A549 (cell line): ENCODE measurements around the gene ZDHHC18.

Source experiments
- CHD4 ChIP-seq: fragments of 200-600 bp; sonication (generic); IDR thresholded peaks from 2 replicates; pipeline ENCODE4 v1.6.1; 2016; ENCODE audit warnings: antibody characterized with exemption, mild to moderate bottlenecking, borderline replicate concordance
- EP300 ChIP-seq, 2 experiments: fragments of >200 bp; sonication (Bioruptor Twin); formaldehyde crosslinking; IDR thresholded peaks; 2 replicates in 1 of 2; 3 replicates in 1 of 2; pipeline ENCODE4 v1.6.1; 2016 to 2017
- JUN ChIP-seq, 2 experiments: fragments of >200 bp; sonication (Bioruptor Twin); formaldehyde crosslinking; IDR thresholded peaks; 2 replicates in 1 of 2; 3 replicates in 1 of 2; pipeline ENCODE4 v1.6.1; 2016 to 2017
- MAX ChIP-seq: IDR thresholded peaks from 2 replicates; pipeline ENCODE4 v1.6.1; 2012
- MYC ChIP-seq: IDR thresholded peaks from 2 replicates; pipeline ENCODE4 v1.6.1; 2012; ENCODE audit warnings: mild to moderate bottlenecking, inconsistent platforms, low read length, improper control_type of control experiment, borderline replicate concordance
- POLR2A ChIP-seq: IDR thresholded peaks from 2 replicates; pipeline ENCODE4 v1.6.1; 2012; ENCODE audit warnings: mild to moderate bottlenecking, low read length
- RAD21 ChIP-seq, 2 experiments: fragments of >200 bp in 1 of 2; sonication (Bioruptor Twin) in 1 of 2; formaldehyde crosslinking in 1 of 2; IDR thresholded peaks in 1 of 2; conservative IDR thresholded peaks in 1 of 2; 2 replicates in 1 of 2; 3 replicates in 1 of 2; pipeline ENCODE4 v1.6.1; 2012 to 2018; ENCODE audit warnings: inconsistent platforms in 1 of 2
- ZFP36 ChIP-seq: fragments of 450-650 bp; IDR thresholded peaks from 2 replicates; pipeline ENCODE4 v1.6.1; 2014; ENCODE audit warnings: borderline replicate concordance; ENCODE audit not compliant: partially characterized antibody
- TF ChIP-seq, protein P1 (sequence below): fragments of >200 bp; sonication (Bioruptor Twin); formaldehyde crosslinking; IDR thresholded peaks from 3 replicates; pipeline ENCODE4 v1.5.1; 2016
- TF ChIP-seq, protein P2 (sequence below): fragments of 450-650 bp; IDR thresholded peaks from 2 replicates; pipeline ENCODE4 v1.6.1; 2014; ENCODE audit warnings: antibody characterized with exemption

DNA sequence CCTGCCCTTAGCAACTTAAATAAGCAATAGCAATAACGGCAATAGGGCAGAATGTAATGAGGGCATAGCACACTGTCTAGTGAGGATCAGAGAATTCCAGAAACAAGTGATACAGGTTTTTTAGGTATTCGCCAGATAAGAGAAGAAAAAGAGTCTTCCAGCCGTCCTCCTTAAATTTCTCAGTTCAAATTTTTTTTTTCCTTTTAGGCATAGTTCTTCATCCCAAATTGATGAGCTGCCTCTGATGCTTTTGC is 36.9 kb upstream of the ZDHHC18 start:
- no peak for TF ChIP-seq ZFP36
- TF ChIP-seq POLR2A, result no peak
- TF ChIP-seq, protein P1, sequence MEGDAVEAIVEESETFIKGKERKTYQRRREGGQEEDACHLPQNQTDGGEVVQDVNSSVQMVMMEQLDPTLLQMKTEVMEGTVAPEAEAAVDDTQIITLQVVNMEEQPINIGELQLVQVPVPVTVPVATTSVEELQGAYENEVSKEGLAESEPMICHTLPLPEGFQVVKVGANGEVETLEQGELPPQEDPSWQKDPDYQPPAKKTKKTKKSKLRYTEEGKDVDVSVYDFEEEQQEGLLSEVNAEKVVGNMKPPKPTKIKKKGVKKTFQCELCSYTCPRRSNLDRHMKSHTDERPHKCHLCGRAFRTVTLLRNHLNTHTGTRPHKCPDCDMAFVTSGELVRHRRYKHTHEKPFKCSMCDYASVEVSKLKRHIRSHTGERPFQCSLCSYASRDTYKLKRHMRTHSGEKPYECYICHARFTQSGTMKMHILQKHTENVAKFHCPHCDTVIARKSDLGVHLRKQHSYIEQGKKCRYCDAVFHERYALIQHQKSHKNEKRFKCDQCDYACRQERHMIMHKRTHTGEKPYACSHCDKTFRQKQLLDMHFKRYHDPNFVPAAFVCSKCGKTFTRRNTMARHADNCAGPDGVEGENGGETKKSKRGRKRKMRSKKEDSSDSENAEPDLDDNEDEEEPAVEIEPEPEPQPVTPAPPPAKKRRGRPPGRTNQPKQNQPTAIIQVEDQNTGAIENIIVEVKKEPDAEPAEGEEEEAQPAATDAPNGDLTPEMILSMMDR, result no peak
- TF ChIP-seq JUN (IDR thresholded peaks at IDR 0.05), result no peak
- TF ChIP-seq MAX, result no peak
- no peak for TF ChIP-seq CHD4
- no peak for TF ChIP-seq RAD21 (conservative IDR thresholded peaks at IDR 0.05 in 1 of 2, IDR thresholded peaks at IDR 0.05 in 1 of 2)
- no peak for TF ChIP-seq EP300 (IDR thresholded peaks at IDR 0.05)
- no peak for TF ChIP-seq MYC
- TF ChIP-seq, protein P2, sequence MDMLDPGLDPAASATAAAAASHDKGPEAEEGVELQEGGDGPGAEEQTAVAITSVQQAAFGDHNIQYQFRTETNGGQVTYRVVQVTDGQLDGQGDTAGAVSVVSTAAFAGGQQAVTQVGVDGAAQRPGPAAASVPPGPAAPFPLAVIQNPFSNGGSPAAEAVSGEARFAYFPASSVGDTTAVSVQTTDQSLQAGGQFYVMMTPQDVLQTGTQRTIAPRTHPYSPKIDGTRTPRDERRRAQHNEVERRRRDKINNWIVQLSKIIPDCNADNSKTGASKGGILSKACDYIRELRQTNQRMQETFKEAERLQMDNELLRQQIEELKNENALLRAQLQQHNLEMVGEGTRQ, result no peak
